H9 (cell line): Measurements from ENCODE around the gene DIRAS3. TPM values are rescaled to one million over a fixed set of nuclear protein-coding genes. Genes with fewer than 3 reads are reported as not detected.

Source experiments
- DNase-seq: peaks from one replicate; pipeline ENCODE4 v3.0.0-alpha.2; 2017
- H2AFZ ChIP-seq: one replicate; pipeline ENCODE4 v1.6.1; 2013; ENCODE audit warnings: mild to moderate bottlenecking, low read length, control low read depth, moderate library complexity
- H2AK5ac ChIP-seq: 2 replicates; pipeline ENCODE4 v1.6.1; 2013; ENCODE audit warnings: low read length, control low read depth, mixed read lengths; ENCODE audit not compliant: insufficient read length
- H2BK120ac ChIP-seq: one replicate; pipeline ENCODE4 v1.6.1; 2013; ENCODE audit warnings: low read depth, mild to moderate bottlenecking, low read length, control low read depth, inconsistent platforms; ENCODE audit not compliant: poor library complexity, severe bottlenecking
- H2BK12ac ChIP-seq: 2 replicates; pipeline ENCODE4 v1.6.1; 2013; ENCODE audit warnings: low read length, control low read depth, mixed read lengths, low read depth; ENCODE audit not compliant: insufficient read length
- H2BK15ac ChIP-seq: 2 replicates; pipeline ENCODE4 v1.6.1; 2013; ENCODE audit warnings: low read depth, low read length, control low read depth
- H2BK20ac ChIP-seq: one replicate; pipeline ENCODE4 v1.6.1; 2013; ENCODE audit warnings: low read depth, mild to moderate bottlenecking, low read length, control low read depth, inconsistent platforms; ENCODE audit not compliant: poor library complexity, severe bottlenecking
- H2BK5ac ChIP-seq: 2 replicates; pipeline ENCODE4 v1.6.1; 2013; ENCODE audit warnings: low read length, control low read depth, mixed read lengths; ENCODE audit not compliant: insufficient read length
- H3K14ac ChIP-seq: 2 replicates; pipeline ENCODE4 v1.6.1; 2013; ENCODE audit warnings: low read length, control low read depth; ENCODE audit not compliant: insufficient read depth
- H3K18ac ChIP-seq: 2 replicates; pipeline ENCODE4 v1.6.1; 2013; ENCODE audit warnings: low read depth, mild to moderate bottlenecking, mixed read lengths, low read length, control low read depth; ENCODE audit not compliant: insufficient read length
- H3K23ac ChIP-seq: 2 replicates; pipeline ENCODE4 v1.6.1; 2013; ENCODE audit warnings: low read length, control low read depth, mixed read lengths, low read depth; ENCODE audit not compliant: insufficient read length
- H3K23me2 ChIP-seq: 2 replicates; pipeline ENCODE4 v1.6.1; 2013; ENCODE audit warnings: low read depth, mild to moderate bottlenecking, mixed read lengths, low read length, control low read depth; ENCODE audit not compliant: insufficient read length, poor library complexity, severe bottlenecking
- H3K27ac ChIP-seq: 2 replicates; pipeline ENCODE4 v1.5.1; 2013; ENCODE audit warnings: low read length, control low read depth, mixed read lengths, low read depth; ENCODE audit not compliant: insufficient read length
- H3K27me3 ChIP-seq: 2 replicates; pipeline ENCODE4 v1.6.1; 2013; ENCODE audit warnings: low read length, control low read depth, inconsistent platforms; ENCODE audit not compliant: insufficient read depth
- H3K4ac ChIP-seq: 2 replicates; pipeline ENCODE4 v1.6.1; 2013; ENCODE audit warnings: low read depth, mild to moderate bottlenecking, control low read depth, inconsistent platforms, low read length, moderate library complexity
- H3K4me1 ChIP-seq: 2 replicates; pipeline ENCODE4 v1.6.1; 2013; ENCODE audit warnings: low read length, control low read depth, inconsistent platforms; ENCODE audit not compliant: insufficient read depth
- H3K4me2 ChIP-seq: 2 replicates; pipeline ENCODE4 v1.6.1; 2013; ENCODE audit warnings: low read length, control low read depth, mixed read lengths; ENCODE audit not compliant: insufficient read length, insufficient read depth
- H3K56ac ChIP-seq: 2 replicates; pipeline ENCODE4 v1.6.1; 2013; ENCODE audit warnings: low read depth, mild to moderate bottlenecking, mixed read lengths, low read length, control low read depth; ENCODE audit not compliant: insufficient read length
- H3K79me1 ChIP-seq: 2 replicates; pipeline ENCODE4 v1.6.1; 2013; ENCODE audit warnings: low read depth, mild to moderate bottlenecking, moderate library complexity, low read length, control low read depth, inconsistent platforms; ENCODE audit not compliant: insufficient read depth, poor library complexity, severe bottlenecking
- H3K79me2 ChIP-seq: 2 replicates; pipeline ENCODE4 v1.6.1; 2013; ENCODE audit warnings: low read length, control low read depth, inconsistent platforms; ENCODE audit not compliant: insufficient read depth
- H3K9ac ChIP-seq: 2 replicates; pipeline ENCODE4 v1.6.1; 2013; ENCODE audit warnings: low read length, control low read depth, mixed read lengths; ENCODE audit not compliant: insufficient read length; ENCODE audit errors: extremely low read depth
- H3K9me3 ChIP-seq: one replicate; pipeline ENCODE4 v1.6.1; 2013; ENCODE audit warnings: low read depth, low read length, inconsistent platforms; ENCODE audit not compliant: control insufficient read depth
- H3T11ph ChIP-seq: one replicate; pipeline ENCODE4 v1.6.1; 2013; ENCODE audit warnings: mild to moderate bottlenecking, low read length, control low read depth, inconsistent platforms
- H4K20me1 ChIP-seq: one replicate; pipeline ENCODE4 v1.6.1; 2013; ENCODE audit not compliant: control insufficient read depth, insufficient read length, insufficient read depth
- H4K5ac ChIP-seq: 2 replicates; pipeline ENCODE4 v1.6.1; 2013; ENCODE audit warnings: low read depth, mild to moderate bottlenecking, mixed read lengths, low read length, control low read depth; ENCODE audit not compliant: insufficient read length
- H4K8ac ChIP-seq: replicated peaks from 2 replicates; pipeline ENCODE4 v1.6.1; 2013; ENCODE audit warnings: low read length, control low read depth, mixed read lengths, low read depth; ENCODE audit not compliant: insufficient read length
- H4K91ac ChIP-seq: 2 replicates; pipeline ENCODE4 v1.6.1; 2013; ENCODE audit warnings: low read depth, mild to moderate bottlenecking, moderate library complexity, mixed read lengths, low read length, control low read depth; ENCODE audit not compliant: insufficient read length
- H3K27ac Mint-ChIP-seq, 3 experiments: 2 replicates in 2 of 3; 3 replicates in 1 of 3; pipeline ENCODE4 v1.8.0; 2020 to 2021; ENCODE audit warnings: mixed read lengths in 3 of 3, mild to moderate bottlenecking in 1 of 3, moderate library complexity in 1 of 3
- H3K27me3 Mint-ChIP-seq: 2 replicates; pipeline ENCODE4 v1.8.0; 2021; ENCODE audit warnings: low read depth, mild to moderate bottlenecking, moderate library complexity, mixed read lengths
- H3K36me3 Mint-ChIP-seq, 3 experiments: 2 replicates in 2 of 3; 3 replicates in 1 of 3; pipeline ENCODE4 v1.8.0; 2020 to 2021; ENCODE audit warnings: low read depth in 3 of 3, mixed read lengths in 3 of 3; ENCODE audit not compliant: insufficient read depth in 1 of 3
- H3K4me1 Mint-ChIP-seq, 2 experiments: 2 replicates each; pipeline ENCODE4 v1.8.0; 2020; ENCODE audit warnings: mixed read lengths in 2 of 2
- H3K4me3 Mint-ChIP-seq, 2 experiments: 2 replicates in 1 of 2; 3 replicates in 1 of 2; pipeline ENCODE4 v1.8.0; 2020 to 2021; ENCODE audit warnings: mild to moderate bottlenecking in 2 of 2, mixed read lengths in 2 of 2, moderate library complexity in 1 of 2
- H3K9me3 Mint-ChIP-seq, 2 experiments: 2 replicates in 1 of 2; 3 replicates in 1 of 2; pipeline ENCODE4 v1.8.0; 2020; ENCODE audit warnings: mild to moderate bottlenecking in 2 of 2, mixed read lengths in 2 of 2, moderate library complexity in 1 of 2
- CTCF ChIP-seq: fragments of 200-600 bp; sonication (generic); conservative IDR thresholded peaks from 3 replicates; pipeline ENCODE4 v1.8.0; 2021; ENCODE audit warnings: antibody characterized with exemption, mild to moderate bottlenecking
- WGBS: extraction: QIAGEN DNeasy Blood & Tissue Kit; methylation state at CpG from one replicate; pipeline ENCODE4 v1.1.7; 2013; ENCODE audit warnings: missing lambda C conversion rate, low lambda C conversion rate, mixed read lengths; ENCODE audit not compliant: insufficient read length; ENCODE audit errors: extremely low coverage; 5-methylcytosine and 5-hydroxymethylcytosine counted together
- total RNA-seq: library from RNA; stranded (reverse); gene quantifications from 2 replicates; pipeline ENCODE4 v1.2.1, GENCODE V29; 2021

DIRAS3 gene
- total RNA-seq, 1 experiment from 2014 or later, result not detected

- no CpG with 5 or more reads among the region's 2 CpGs for WGBS
- H2BK120ac ChIP-seq, result no peak overlapping the region
- H3K27ac Mint-ChIP-seq, result 0 out of 7 replicates have a peak overlapping the region, but pooled peaks of 1 of the 3 experiments have one; percentile 13
Observed at GRCh38 chr1:67997746-67998145, 52.7 kb downstream of the DIRAS3 start.

More at GRCh38 chr1:67997746-67998145, 52.7 kb downstream of the DIRAS3 start:
- no peak overlapping the region for H3K4ac ChIP-seq
- H4K91ac ChIP-seq, result no peak overlapping the region
- H3T11ph ChIP-seq, result no peak overlapping the region
- no peak overlapping the region for H4K5ac ChIP-seq
- no peak overlapping the region for H2AK5ac ChIP-seq
- no peaks in the 10 kb centered on the region for H3K79me1 ChIP-seq
- no peak overlapping the region for H2BK5ac ChIP-seq
- Mint-ChIP-seq H3K36me3 (peaks cover 2 to 16% (median 7%) of the 10 kb centered on the region in 3 experiments; a peak in 5 of 7 replicates), H3K27me3 (no peaks in the 10 kb centered on the region; the same call in 1 of the 2 replicates), H3K9me3 (peaks cover 27% of the 10 kb centered on the region in 2 experiments), H3K4me1 (no peaks in the 10 kb centered on the region), H3K4me3 (no peak overlapping the region)
- no peak overlapping the region for H4K8ac ChIP-seq
- no peak overlapping the region for H3K9ac ChIP-seq
- H3K4me2 ChIP-seq, result no peak overlapping the region
- no peak overlapping the region for H2BK12ac ChIP-seq
- TF ChIP-seq CTCF, result no peak
- H3K23ac ChIP-seq, result no peak overlapping the region
- no peaks in the 10 kb centered on the region for H3K79me2 ChIP-seq
- H3K56ac ChIP-seq, result no peak overlapping the region
- no peaks in the 10 kb centered on the region for H3K9me3 ChIP-seq
- H4K20me1 ChIP-seq, result no peaks in the 10 kb centered on the region
- no peak overlapping the region for H3K27ac ChIP-seq
- H3K23me2 ChIP-seq, result no peaks in the 10 kb centered on the region
- no peak overlapping the region for H2AFZ ChIP-seq
- H3K14ac ChIP-seq, result no peak overlapping the region
- H3K4me1 ChIP-seq, result no peaks in the 10 kb centered on the region
- DNase-seq, result no peak
- H3K27me3 ChIP-seq, result no peaks in the 10 kb centered on the region
- H2BK15ac ChIP-seq, result no peak overlapping the region
- no peak overlapping the region for H2BK20ac ChIP-seq
- H3K18ac ChIP-seq, result no peak overlapping the region

Other genes starting within 250 kb of the DIRAS3 start
- 14.3 and 14.6 TPM in 2 replicates for gene GNG12, start 217.2 kb downstream of the DIRAS3 start, total RNA-seq
- 0.79 and 0.94 TPM in 2 replicates for gene WLS, start 181.9 kb upstream of the DIRAS3 start, total RNA-seq